Right atrium auricular region (tissue), 2 donors: Measurements from ENCODE around the gene SLC25A36. TPM values are rescaled to one million over a fixed set of nuclear protein-coding genes. Genes with fewer than 3 reads are reported as not detected.

Experiments used
- DNase-seq: peaks from one replicate; pipeline ENCODE4 v3.0.0-alpha.2; 2019; ENCODE audit warnings: low spot score
- H3K27ac ChIP-seq, 2 donors: fragments of 200-600 bp; sonication (generic); 1 replicate in 1 of 2; 2 replicates in 1 of 2; pipeline ENCODE4 v1.5.1; 2016 to 2019
- H3K27me3 ChIP-seq, 2 donors: fragments of 200-600 bp; sonication (generic); one replicate each; pipeline versions ENCODE4 v1.5.1 to v1.6.0; 2017 to 2019
- H3K36me3 ChIP-seq: fragments of 200-600 bp; sonication (generic); one replicate; pipeline ENCODE4 v1.5.1; 2016
- H3K4me1 ChIP-seq, 2 donors: fragments of 200-600 bp; sonication (generic); one replicate each; pipeline versions ENCODE4 v1.5.1 to v1.6.0; 2017 to 2019
- H3K4me3 ChIP-seq, 2 donors: fragments of 200-600 bp; sonication (generic); 1 replicate in 1 of 2; 2 replicates in 1 of 2; pipeline ENCODE4 v1.5.1; 2017 to 2019; ENCODE audit warnings: mild to moderate bottlenecking in 1 of 2, moderate library complexity in 1 of 2
- H3K9me3 ChIP-seq, 2 donors: fragments of 200-600 bp; sonication (generic); one replicate each; pipeline ENCODE4 v1.5.1; 2019
- CTCF ChIP-seq, 2 donors: fragments of 200-600 bp; sonication (generic); IDR thresholded peaks; one replicate each; pipeline ENCODE4 v1.5.1; 2019; ENCODE audit warnings: antibody characterized with exemption in 2 of 2
- total RNA-seq, 2 donors: library from RNA; depleted of rRNA; stranded (reverse); fragments of >200 nt; gene quantifications; one replicate each; pipeline ENCODE4 v1.1.0, GENCODE V29; 2016

The SLC25A36 gene
- 10 to 100 TPM; 31.0 to 78.8 TPM for total RNA-seq

GRCh38 chr3:140941434-140942220 lies at the start of gene SLC25A36:
Gene SLC25A36 (plus strand): TSS chr3:140941836. CDS start chr3:140942055, 219 bp downstream.
- H3K27me3 ChIP-seq, result no peaks in the 10 kb centered on the region
- peak within 1 kb of the TSS; percentile 95 for H3K4me3 ChIP-seq
- H3K27ac ChIP-seq, result peak within 1 kb of the TSS; percentile 99
- H3K9me3 ChIP-seq, result no peaks in the 10 kb centered on the region
- TF ChIP-seq CTCF (IDR thresholded peaks at IDR 0.05), result no peak
- H3K4me1 ChIP-seq, result peaks cover 0 to 33% of the 10 kb centered on the region in 2 donors
- DNase-seq, result peak; percentile 98
- H3K36me3 ChIP-seq, result no peaks in the 10 kb centered on the region

- Histone ChIP-seq H3K4me3 (no peak overlapping the region), H3K4me1 (no peaks in the 10 kb centered on the region), H3K9me3 (no peaks in the 10 kb centered on the region), H3K27ac (no peak overlapping the region), H3K27me3 (no peaks in the 10 kb centered on the region), H3K36me3 (no peaks in the 10 kb centered on the region)
- DNase-seq, result no peak
- no peak for TF ChIP-seq CTCF (IDR thresholded peaks at IDR 0.05)
Observed at GRCh38 chr3:140896997-140897396, 44.6 kb upstream of the SLC25A36 start.

- no peak for DNase-seq
- H3K27ac ChIP-seq, result no peak overlapping the region
- H3K36me3 ChIP-seq, result no peaks in the 10 kb centered on the region
- TF ChIP-seq CTCF (IDR thresholded peaks at IDR 0.05), result peak in 1 of 2 donors; percentile 56
- no peaks in the 10 kb centered on the region for H3K9me3 ChIP-seq
- H3K27me3 ChIP-seq, result no peaks in the 10 kb centered on the region
- H3K4me1 ChIP-seq, result no peaks in the 10 kb centered on the region
- no peak overlapping the region for H3K4me3 ChIP-seq
Observed at GRCh38 chr3:140898340-140899180, 43.1 kb upstream of the SLC25A36 start.

GRCh38 chr3:140899363-140899762 lies 42.3 kb upstream of the SLC25A36 start:
- no peak for DNase-seq
- no peaks in the 10 kb centered on the region for H3K27me3 ChIP-seq
- H3K4me3 ChIP-seq, result no peak overlapping the region
- no peaks in the 10 kb centered on the region for H3K9me3 ChIP-seq
- no peak overlapping the region for H3K27ac ChIP-seq
- H3K36me3 ChIP-seq, result no peaks in the 10 kb centered on the region
- no peak for TF ChIP-seq CTCF (IDR thresholded peaks at IDR 0.05)
- H3K4me1 ChIP-seq, result no peaks in the 10 kb centered on the region

GRCh38 chr3:140902791-140903190 lies 38.8 kb upstream of the SLC25A36 start:
- Histone ChIP-seq H3K4me1 (no peaks in the 10 kb centered on the region), H3K36me3 (no peaks in the 10 kb centered on the region), H3K27me3 (no peaks in the 10 kb centered on the region), H3K9me3 (no peaks in the 10 kb centered on the region), H3K4me3 (no peak overlapping the region), H3K27ac (no peak overlapping the region)
- DNase-seq, result no peak
- no peak for TF ChIP-seq CTCF (IDR thresholded peaks at IDR 0.05)
